Bronchial smooth muscle cell (primary cell): ENCODE measurements around the gene MAP2K4. TPM values are rescaled to one million over a fixed set of nuclear protein-coding genes. Genes with fewer than 3 reads are reported as not detected.

Experiments used
- total RNA-seq: library from RNA; depleted of rRNA; stranded (reverse); fragments of >200 nt; gene quantifications from 2 replicates; pipeline ENCODE4 v1.2.1, GENCODE V29; 2014

Gene MAP2K4
- 17.2 and 21.9 TPM in 2 replicates for total RNA-seq

DNA sequence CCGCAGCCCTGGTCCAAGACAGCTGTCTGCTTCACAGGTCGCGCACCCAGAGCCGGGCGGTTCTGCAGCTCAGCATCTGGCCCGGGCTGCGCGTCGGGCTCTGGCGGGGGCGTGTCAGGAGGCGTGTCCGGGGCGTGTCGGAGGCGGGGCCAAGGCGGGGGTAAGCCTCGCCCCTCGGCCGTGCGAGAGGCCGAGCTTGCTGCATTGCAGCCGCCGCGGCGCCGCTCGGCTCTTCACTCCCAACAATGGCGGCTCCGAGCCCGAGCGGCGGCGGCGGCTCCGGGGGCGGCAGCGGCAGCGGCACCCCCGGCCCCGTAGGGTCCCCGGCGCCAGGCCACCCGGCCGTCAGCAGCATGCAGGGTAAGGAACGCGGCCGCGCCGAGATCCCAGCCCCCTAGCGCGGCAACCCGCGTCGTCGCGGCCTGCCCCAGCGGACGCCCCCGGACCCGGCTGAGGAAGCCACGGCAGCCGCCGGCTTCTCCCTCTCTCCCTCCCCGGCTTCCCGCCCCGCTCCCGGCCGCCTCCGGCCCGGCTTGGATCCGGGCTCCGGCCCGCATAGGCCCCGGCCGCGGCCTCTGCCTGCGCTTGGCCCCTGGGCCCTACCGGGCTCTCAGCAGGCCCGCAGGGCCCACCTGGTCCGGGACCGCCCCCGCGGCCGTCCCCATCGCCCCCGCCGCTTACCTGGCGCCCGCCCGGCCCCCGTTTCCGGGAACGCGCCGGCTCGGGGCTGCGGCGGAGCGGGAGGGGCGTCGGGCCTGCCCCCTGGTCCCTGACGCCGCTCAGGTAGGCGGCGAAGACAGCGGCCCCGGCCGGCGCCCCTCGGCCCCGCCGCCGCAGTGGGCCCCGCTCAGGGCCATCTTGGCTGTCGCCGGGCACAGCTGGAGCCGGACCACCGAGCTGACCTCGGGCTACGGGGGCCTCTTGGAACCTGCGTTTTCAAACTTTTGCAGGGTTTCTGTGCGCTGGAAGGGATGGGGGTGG, at the start of gene MAP2K4:
MAP2K4 (plus strand) TSS at position 236 of the 981 bp plus-strand sequence; CDS start at position 246, 10 bp downstream.

DNA sequence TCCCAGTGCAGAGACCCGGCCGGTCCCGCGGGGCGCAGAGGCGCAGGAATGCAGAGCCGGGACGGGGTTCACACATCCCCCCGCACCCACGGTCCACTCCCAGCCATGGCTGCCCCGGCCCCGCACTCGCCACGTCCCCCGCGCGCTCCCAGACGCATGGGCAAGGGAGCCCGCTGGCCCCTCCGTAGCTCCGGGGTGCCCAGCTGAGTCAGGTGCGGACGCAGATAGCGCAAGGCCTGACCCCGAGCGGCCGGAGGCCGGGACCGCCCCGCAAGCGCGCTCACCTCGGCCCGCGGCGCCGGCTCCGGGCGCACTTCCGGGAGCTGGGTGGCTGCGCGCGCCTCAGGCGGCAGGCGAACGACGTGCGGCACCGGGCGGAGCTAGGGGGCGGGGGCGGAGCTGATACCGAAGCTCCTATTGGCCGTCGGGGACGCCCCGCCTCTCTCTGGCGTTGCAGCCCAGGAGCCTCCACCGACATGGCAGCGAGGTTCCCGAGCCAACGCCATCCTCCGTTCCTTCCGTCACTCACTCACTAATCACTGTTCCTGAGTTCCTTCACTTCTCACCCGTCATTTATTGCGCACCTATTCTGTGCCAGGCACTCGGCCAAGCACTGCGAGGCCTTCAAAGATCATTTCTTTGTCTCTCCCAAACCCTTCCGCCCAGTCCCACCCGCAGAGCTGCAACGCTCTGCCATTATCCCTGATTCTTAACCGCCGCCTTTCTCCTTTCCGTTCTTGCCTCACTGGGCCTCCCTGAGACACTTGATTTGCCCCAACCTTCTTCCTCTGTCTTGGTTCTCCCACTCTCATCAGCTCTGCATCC, 23.3 kb upstream of the MAP2K4 start, which contains the start of gene ZNF18:
ZNF18 (minus strand) TSS at position 329 of the 825 bp plus-strand sequence. CDS start 4,646 bp downstream, outside the sequence.

Other genes with a start within 250 kb of the MAP2K4 start
- 8.2 and 10.6 TPM in 2 replicates for gene ZNF18, start 23.4 kb upstream of the MAP2K4 start, total RNA-seq